ENCODE results near the gene SLC4A3. TPM values are rescaled to one million over a fixed set of nuclear protein-coding genes. Genes with fewer than 3 reads are reported as not detected.

SLC4A3 gene
- total RNA-seq, 1 donor from 2014 or later: 6.7 TPM

GRCh38 chr2:219645631-219646527 is 18.4 kb downstream of the SLC4A3 start:
- peak; percentile 39 for DNase-seq (ENCODE audit: low spot score)

- DNase-seq (ENCODE audit: low spot score): peak; percentile 11
Measured at GRCh38 chr2:219648176-219648575, 20.7 kb downstream of the SLC4A3 start.

- no peak for DNase-seq (ENCODE audit: low spot score)
Measured at GRCh38 chr2:219648963-219649362, 21.5 kb downstream of the SLC4A3 start.

GRCh38 chr2:219650426-219651248 is 23.2 kb downstream of the SLC4A3 start:
- peak; percentile 69 for DNase-seq (ENCODE audit: low spot score)

- DNase-seq (ENCODE audit: low spot score): peak; percentile 28
Measured at GRCh38 chr2:219651656-219652055, 24.2 kb downstream of the SLC4A3 start.

GRCh38 chr2:219656526-219656925 is 29.1 kb downstream of the SLC4A3 start:
- DNase-seq (ENCODE audit: low spot score): no peak

GRCh38 chr2:219658196-219658846 is 30.9 kb downstream of the SLC4A3 start:
- DNase-seq (ENCODE audit: low spot score): no peak

GRCh38 chr2:219658874-219659273 is 31.4 kb downstream of the SLC4A3 start:
- DNase-seq (ENCODE audit: low spot score): peak; percentile 11

- DNase-seq (ENCODE audit: low spot score): no peak
Measured at GRCh38 chr2:219661197-219661954, 33.9 kb downstream of the SLC4A3 start.

- peak; percentile 1 for DNase-seq (ENCODE audit: low spot score)
Measured at GRCh38 chr2:219661955-219662395, 34.5 kb downstream of the SLC4A3 start.

- DNase-seq (ENCODE audit: low spot score): peak; percentile 11
Measured at GRCh38 chr2:219662566-219662965, 35.1 kb downstream of the SLC4A3 start.

- peak; percentile 51 for DNase-seq (ENCODE audit: low spot score)
Measured at GRCh38 chr2:219663116-219663762, 35.8 kb downstream of the SLC4A3 start.

GRCh38 chr2:219664041-219664440 is 36.6 kb downstream of the SLC4A3 start:
- DNase-seq (ENCODE audit: low spot score): peak; percentile 53

GRCh38 chr2:219664944-219665343 is 37.5 kb downstream of the SLC4A3 start:
- DNase-seq (ENCODE audit: low spot score): no peak

- no peak for DNase-seq (ENCODE audit: low spot score)
Measured at GRCh38 chr2:219665926-219666325, 38.5 kb downstream of the SLC4A3 start.

GRCh38 chr2:219668316-219668715 is 40.9 kb downstream of the SLC4A3 start:
- DNase-seq (ENCODE audit: low spot score): peak; percentile 60

- peak; percentile 8 for DNase-seq (ENCODE audit: low spot score)
Measured at GRCh38 chr2:219670386-219670785, 43.0 kb downstream of the SLC4A3 start.

GRCh38 chr2:219671279-219671678 is 43.8 kb downstream of the SLC4A3 start:
- peak; percentile 9 for DNase-seq (ENCODE audit: low spot score)

GRCh38 chr2:219672406-219672805 is 45.0 kb downstream of the SLC4A3 start:
- DNase-seq (ENCODE audit: low spot score): peak; percentile 55

- DNase-seq (ENCODE audit: low spot score): no peak
Measured at GRCh38 chr2:219675221-219675620, 47.8 kb downstream of the SLC4A3 start.
